ENCODE results near the gene ENTPD5.
"Not testable (repeated sequence)": the region's sequence is repeated elsewhere in the genome, so short reads cannot be mapped to it uniquely, and the experiment has no call there.

The ENTPD5 gene

GRCh38 chr14:73919457-73919856, 99.6 kb downstream of the ENTPD5 start:
- peak; percentile 98 for TF ChIP-seq ZNF146 (tag by site-specific recombination; IDR thresholded peaks at IDR 0.05)
- H3K4me3 ChIP-seq (ENCODE audit: low read depth, low read length); POLR2A ChIA-PET; H3K27ac ChIP-seq (ENCODE audit: extremely low read depth, low read depth, low read length); H3K9me3 ChIP-seq (ENCODE audit: control insufficient read depth, insufficient read depth, low read depth, low read length); CTCF ChIA-PET; H3K4me1 ChIP-seq (ENCODE audit: control insufficient read depth, insufficient read depth, low read length): not testable (repeated sequence)
- H3K36me3 ChIP-seq (ENCODE audit: control insufficient read depth in 2 of 2, insufficient read depth in 1 of 2, low read length in 2 of 2) = peaks cover 72 to 83% of the 10 kb centered on the region in 2 experiments

- CTCF ChIA-PET = no interaction called here
Observed at GRCh38 chr14:73916324-73916723, 102.8 kb downstream of the ENTPD5 start.

GRCh38 chr14:73913256-73913655, 105.8 kb downstream of the ENTPD5 start:
- peaks cover 81 to 84% of the 10 kb centered on the region in 2 experiments for H3K36me3 ChIP-seq (ENCODE audit: control insufficient read depth in 2 of 2, insufficient read depth in 1 of 2, low read length in 2 of 2)
- H3K27ac ChIP-seq (ENCODE audit: extremely low read depth, low read depth, low read length) = no peak overlapping the region
- no peak overlapping the region for H3K4me3 ChIP-seq (ENCODE audit: low read depth, low read length)
- POLR2A ChIA-PET = no interaction called here
- H3K4me1 ChIP-seq (ENCODE audit: control insufficient read depth, insufficient read depth, low read length) = no peaks in the 10 kb centered on the region
- CTCF ChIA-PET = interaction anchor here (0.6 to 0.7 kb wide), 3 partner anchors 127 to 1505 kb away, joined by 3 to 4 read pairs (median 4); no protein-coding TSS in a partner anchor
- no peaks in the 10 kb centered on the region for H3K9me3 ChIP-seq (ENCODE audit: control insufficient read depth, insufficient read depth, low read depth, low read length)
- TF ChIP-seq ZNF529 (tag by site-specific recombination; IDR thresholded peaks at IDR 0.05; ENCODE audit: insufficient replicate concordance) (no peak), ZNF701 (tag by site-specific recombination; IDR thresholded peaks at IDR 0.05) (no peak)

More at GRCh38 chr14:73916324-73916723, 102.8 kb downstream of the ENTPD5 start:
- Histone ChIP-seq H3K36me3 (ENCODE audit: control insufficient read depth in 2 of 2, insufficient read depth in 1 of 2, low read length in 2 of 2) (peaks cover 63 to 83% of the 10 kb centered on the region in 2 experiments), H3K27ac (ENCODE audit: extremely low read depth, low read depth, low read length) (no peak overlapping the region), H3K9me3 (ENCODE audit: control insufficient read depth, insufficient read depth, low read depth, low read length) (no peaks in the 10 kb centered on the region), H3K4me1 (ENCODE audit: control insufficient read depth, insufficient read depth, low read length) (no peaks in the 10 kb centered on the region), H3K4me3 (ENCODE audit: low read depth, low read length) (no peak overlapping the region)
- POLR2A ChIA-PET = no interaction called here
- TF ChIP-seq ZNF23 (tag by site-specific recombination; IDR thresholded peaks at IDR 0.05; ENCODE audit: borderline replicate concordance) = no peak

GRCh38 chr14:73909681-73910080, 109.4 kb downstream of the ENTPD5 start:
- Histone ChIP-seq H3K4me1 (ENCODE audit: control insufficient read depth, insufficient read depth, low read length) (no peaks in the 10 kb centered on the region), H3K9me3 (ENCODE audit: control insufficient read depth, insufficient read depth, low read depth, low read length) (no peaks in the 10 kb centered on the region), H3K27ac (ENCODE audit: extremely low read depth, low read depth, low read length) (no peak overlapping the region), H3K4me3 (ENCODE audit: low read depth, low read length) (no peak overlapping the region), H3K36me3 (ENCODE audit: control insufficient read depth in 2 of 2, insufficient read depth in 1 of 2, low read length in 2 of 2) (peaks cover 86 to 94% of the 10 kb centered on the region in 2 experiments)
- POLR2A ChIA-PET = no interaction called here
- CTCF ChIA-PET = interaction anchor here (0.7 to 1.1 kb wide), 2 partner anchors 10 to 26 kb away, joined by 4 read pairs; no protein-coding TSS in a partner anchor
- TF ChIP-seq HOXA7 (CRISPR knock-in tag; IDR thresholded peaks at IDR 0.05; ENCODE audit: borderline replicate concordance) (no peak), YY2 (tag by site-specific recombination; IDR thresholded peaks at IDR 0.05) (no peak), GLIS1 (tag by site-specific recombination; IDR thresholded peaks at IDR 0.05) (no peak), ZNF518A (tag by site-specific recombination; conservative IDR thresholded peaks at IDR 0.05; ENCODE audit: low read depth) (no peak), ZNF366 (tag by site-specific recombination; conservative IDR thresholded peaks at IDR 0.05) (no peak), GLI2 (tag by site-specific recombination; IDR thresholded peaks at IDR 0.05; ENCODE audit: borderline replicate concordance, low read depth) (no peak), ZNF843 (tag by site-specific recombination; IDR thresholded peaks at IDR 0.05) (no peak), HIC1 (tag by site-specific recombination; IDR thresholded peaks at IDR 0.05) (no peak), ZNF18 (tag by site-specific recombination; IDR thresholded peaks at IDR 0.05) (no peak), ZNF707 (tag by site-specific recombination; IDR thresholded peaks at IDR 0.05) (no peak), ATF2 (tag by site-specific recombination; IDR thresholded peaks at IDR 0.05; ENCODE audit: low read depth) (no peak), ZNF132 (tag by site-specific recombination; IDR thresholded peaks at IDR 0.05; ENCODE audit: borderline replicate concordance) (no peak), ZNF830 (tag by site-specific recombination; IDR thresholded peaks at IDR 0.05; ENCODE audit: low read depth) (no peak), ZBTB48 (tag by site-specific recombination; IDR thresholded peaks at IDR 0.05) (no peak)
